HL-60/S4 treated with phorbol 12-myristate 13-acetate at 8.2 ng/mL for 4 days and 3 days (cell line): ENCODE results near the gene CAMKK2.

Source experiments
- in situ Hi-C: fragments of 300-500 bp; cut with MboI; formaldehyde crosslinking; loops from 2 replicates; pipeline ENCODE4 v1.15.0; 2022; ENCODE audit warnings: low sequenced_read_pairs

The CAMKK2 gene

DNA sequence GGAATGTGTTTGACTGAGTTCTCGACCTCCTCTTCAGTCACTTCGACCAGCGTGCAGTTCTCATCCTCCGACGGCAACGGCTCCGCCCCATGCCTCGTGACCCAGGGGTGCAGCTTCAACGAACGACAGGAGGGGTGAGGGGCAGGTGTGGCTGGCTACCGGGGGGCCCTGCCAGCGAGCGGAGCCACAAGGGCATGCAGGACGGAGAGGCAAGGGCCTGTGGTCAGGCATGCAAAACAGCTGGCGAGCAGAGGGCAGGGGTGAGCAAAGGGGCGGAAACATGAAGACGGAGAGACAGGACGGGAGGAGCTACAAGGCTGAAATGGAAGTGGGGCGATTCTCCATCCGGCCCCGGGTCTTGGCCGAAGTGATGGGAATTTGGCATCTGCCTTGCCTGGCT lies 47.9 kb downstream of the CAMKK2 start:
- in situ Hi-C loops, result loop anchor here (25.0 kb wide), 1 partner anchor 186 kb away; no protein-coding TSS in a partner anchor

DNA sequence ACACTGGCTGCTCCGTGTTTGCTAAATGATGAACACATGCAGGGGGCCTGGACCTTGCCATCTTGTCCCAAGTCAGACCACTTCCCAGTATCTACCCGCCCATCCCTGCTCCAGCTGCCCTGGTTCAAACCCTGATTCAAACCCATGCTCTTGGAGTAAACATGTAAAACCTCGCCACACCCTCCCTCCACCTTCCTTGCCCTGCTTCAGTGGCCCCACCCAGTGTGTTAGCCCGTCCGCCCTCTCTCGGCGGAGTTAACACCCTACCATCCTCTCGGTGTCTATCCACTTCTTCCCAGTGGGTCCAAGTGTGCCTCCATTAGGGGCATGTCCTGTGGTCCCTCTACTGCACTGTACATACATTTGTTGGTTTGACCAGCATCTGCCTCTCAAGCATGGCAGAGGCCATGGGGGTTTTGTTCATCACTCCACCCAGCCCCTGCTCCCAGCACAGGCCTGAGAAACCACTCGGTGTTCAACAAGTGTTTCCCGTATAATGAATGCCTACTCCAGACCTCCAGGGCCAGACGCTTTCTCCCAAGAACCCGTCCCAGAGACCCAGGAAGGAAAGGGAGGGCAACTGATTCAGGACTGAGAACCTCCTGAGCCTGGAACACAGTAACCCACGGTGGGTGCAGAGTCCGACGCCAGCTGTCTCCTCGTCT lies 49.5 kb downstream of the CAMKK2 start:
- in situ Hi-C loops, result loop anchor here (25.0 kb wide), 1 partner anchor 185 kb away; no protein-coding TSS in a partner anchor

DNA sequence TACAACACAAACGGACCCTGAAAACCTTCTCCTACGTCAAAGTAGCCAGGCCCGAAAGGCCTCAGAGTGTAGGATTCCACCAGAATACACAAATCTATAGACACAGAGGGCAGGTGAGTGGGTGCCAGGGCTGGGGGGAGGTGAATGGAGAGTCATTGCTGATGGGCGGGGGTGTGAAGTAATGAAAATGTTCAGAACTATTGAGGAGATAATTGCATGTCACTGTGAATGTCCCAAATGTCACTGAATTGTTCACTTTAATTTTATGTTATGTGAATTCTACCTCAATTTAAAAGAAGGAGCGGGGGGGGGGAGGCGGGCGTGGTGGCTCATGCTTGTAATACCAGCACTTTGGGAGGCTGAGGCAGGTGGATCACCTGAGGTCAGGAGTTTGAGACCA lies 50.6 kb downstream of the CAMKK2 start:
- in situ Hi-C loops, result loop anchor here (25.0 kb wide), 1 partner anchor 184 kb away; no protein-coding TSS in a partner anchor

DNA sequence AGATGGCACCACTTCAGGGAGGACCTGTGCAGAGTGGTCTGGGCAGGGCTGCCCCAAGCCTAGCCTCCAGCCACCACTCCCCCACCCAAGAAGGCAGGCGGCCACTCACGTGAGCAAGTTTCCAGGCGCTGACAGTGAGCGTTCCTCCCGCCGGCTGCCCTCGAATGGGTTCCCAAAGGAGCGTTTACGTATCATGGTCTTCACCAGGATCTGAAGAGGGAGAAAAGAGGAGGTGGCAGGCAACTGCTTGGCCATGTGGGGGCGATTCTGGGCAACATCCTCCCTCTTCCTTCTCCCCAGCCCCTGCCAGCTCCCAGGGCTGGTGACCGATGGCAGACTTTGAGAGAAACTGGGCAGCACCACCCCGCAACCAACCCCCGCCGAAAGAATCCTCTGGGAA lies 51.5 kb downstream of the CAMKK2 start:
- in situ Hi-C loops, result loop anchor here (25.0 kb wide), 1 partner anchor 183 kb away; no protein-coding TSS in a partner anchor

DNA sequence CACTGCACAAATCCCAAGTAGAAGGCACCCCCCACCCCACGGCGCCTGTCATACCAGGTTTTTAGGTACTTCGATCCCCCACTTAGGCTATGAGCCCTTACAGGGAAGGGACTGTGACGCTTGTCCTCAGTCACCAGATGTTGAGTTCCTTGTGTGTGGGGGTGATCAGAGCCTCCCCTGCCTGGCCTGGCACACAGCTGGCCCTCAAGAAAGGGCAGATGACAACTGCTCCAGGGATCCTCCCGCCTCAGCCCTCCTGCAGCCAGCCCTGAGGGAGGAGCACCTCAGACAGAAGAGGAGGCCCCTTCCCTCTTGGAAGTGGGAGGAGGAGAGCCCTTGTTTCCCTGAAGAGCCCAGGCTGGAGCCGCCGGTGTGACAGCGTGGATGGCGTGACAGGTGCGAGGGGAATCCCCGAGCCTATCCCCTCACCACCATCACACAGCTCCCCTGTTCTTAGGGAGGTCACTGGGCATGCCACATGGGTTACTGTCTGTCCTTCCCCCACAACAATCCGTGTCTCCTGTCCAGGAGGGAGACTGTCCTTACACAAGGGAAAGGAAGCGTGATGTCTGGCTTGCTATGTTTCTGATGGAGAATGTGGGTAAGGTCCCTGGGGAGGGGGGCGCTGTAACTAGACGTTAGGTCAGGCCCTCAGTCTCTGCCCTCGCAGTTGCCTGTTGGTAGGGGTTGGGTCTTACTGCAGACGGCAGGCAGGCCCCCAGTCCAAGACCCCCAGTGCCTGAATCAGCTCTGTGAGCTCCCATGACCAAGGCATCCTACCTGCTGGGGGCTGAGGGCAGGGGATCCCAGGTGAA lies 55.1 kb downstream of the CAMKK2 start:
- in situ Hi-C loops, result loop anchor here (25.0 kb wide), 1 partner anchor 179 kb away; no protein-coding TSS in a partner anchor

DNA sequence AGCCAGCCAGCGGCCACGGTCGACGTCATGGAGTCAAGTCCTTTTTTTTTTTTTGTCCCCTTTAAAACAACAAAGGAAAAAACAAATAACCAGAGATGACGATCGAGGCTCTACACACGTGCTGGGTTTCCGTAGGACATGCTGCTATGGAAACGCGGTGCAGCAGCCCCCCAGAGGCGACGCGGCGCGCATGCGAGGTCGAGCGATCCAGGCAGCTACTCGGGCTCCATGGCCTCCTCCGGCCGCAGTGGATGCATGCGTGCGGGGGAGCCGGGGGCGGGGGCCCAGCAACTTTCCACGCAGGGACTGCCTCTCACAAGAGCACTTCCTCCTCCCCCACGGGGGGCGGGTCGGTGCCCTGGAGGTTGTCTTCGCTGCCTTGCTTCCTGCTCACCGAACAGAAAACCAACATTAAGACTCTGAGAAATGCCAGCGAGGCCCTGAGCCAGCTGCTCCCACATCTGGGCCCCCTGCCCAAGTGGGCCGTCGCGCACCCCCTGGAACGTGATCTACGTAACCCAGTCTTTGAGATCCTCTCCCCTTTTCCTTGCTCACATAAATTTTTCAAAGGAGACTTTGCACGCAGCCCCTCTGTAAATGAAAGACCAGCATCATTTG lies 55.9 kb downstream of the CAMKK2 start:
- in situ Hi-C loops, result loop anchor here (25.0 kb wide), 1 partner anchor 178 kb away; no protein-coding TSS in a partner anchor

DNA sequence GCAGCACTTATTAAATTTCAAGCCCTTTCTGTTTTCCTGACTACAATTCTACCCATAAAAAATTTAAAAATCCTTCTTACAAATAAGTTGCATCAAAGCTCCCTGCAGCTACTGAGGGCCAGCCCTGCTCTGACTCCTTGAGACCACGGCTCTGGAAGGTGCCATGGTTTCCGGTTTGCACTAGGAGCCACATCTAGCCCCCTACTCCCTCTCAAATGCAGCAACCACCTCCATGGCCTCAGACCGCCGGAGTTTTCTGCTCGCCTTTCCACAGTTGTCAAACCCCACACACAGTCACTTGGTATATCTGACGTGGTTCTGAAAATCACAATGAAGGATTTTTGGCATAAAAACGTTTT lies 56.5 kb downstream of the CAMKK2 start:
- in situ Hi-C loops, result loop anchor here (25.0 kb wide), 1 partner anchor 178 kb away; no protein-coding TSS in a partner anchor

DNA sequence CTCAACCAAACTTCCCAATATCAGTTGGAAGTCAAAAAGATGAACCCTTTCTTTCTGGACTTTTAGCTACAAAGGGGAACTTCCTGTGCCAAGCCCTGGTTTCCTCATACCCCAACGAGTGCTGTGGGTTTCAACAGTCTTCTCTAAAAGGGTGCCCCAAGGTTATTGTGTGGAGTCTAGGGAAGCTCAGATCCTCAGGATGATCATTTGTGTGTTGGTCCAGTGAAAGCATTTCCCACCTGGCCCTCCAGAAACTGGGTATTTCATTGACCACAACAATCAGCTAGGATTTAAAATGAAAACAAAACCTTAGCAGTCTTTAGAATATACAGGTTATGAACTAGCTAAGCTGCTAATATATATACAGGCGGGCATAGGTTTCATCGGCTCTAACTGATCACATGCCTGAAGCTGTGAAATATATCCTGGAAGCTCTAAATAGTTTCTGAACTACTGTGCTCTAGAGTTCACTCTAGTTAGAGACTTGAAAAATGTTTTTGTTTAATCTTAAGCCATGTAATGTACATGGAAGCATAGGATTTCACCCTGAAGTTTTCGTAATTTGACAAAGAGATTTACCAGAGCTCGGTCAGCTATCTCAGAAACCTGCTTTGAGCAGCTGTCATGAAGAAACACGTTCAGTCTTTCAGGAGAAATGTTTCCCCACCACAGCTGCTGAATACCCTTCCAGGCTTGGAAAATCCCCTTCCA lies 57.0 kb downstream of the CAMKK2 start:
- in situ Hi-C loops, result loop anchor here (25.0 kb wide), 1 partner anchor 177 kb away; no protein-coding TSS in a partner anchor

DNA sequence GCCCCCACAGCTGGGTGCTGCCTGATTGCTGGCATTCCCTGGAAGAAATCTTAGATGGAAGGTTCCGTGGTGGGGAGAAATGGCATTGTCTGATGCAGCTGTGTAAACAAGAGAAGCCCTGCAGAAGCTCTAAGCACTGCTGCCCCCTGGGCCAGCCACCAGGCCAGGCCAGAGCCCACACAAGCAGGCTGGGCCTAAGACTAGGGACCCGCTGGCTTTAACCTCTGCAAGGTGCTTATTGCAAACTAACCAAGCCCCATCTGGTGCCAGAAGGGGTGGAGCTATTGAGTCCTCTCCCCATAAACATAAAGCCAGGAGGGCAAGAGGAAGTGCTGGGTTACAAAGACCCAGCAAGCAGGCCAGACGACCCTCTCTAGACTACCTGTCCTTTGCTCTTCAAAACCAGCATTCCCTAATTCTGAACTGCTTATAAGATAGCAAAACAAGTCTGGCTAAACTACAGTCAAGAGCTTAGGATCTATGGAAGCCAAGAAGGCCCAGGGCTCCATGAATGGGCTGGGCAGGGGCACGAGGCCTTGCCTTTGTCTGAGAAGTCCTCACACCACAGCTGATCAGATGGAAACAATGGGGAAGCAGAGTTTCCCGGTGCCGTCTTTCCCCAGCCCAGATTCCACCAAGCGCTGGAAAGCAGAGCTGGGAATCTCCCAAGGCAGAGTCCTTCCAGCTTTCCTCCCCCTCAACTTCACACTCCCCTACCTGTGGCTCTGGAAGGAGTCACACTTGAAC lies 57.7 kb downstream of the CAMKK2 start:
- in situ Hi-C loops, result loop anchor here (25.0 kb wide), 1 partner anchor 176 kb away; no protein-coding TSS in a partner anchor

DNA sequence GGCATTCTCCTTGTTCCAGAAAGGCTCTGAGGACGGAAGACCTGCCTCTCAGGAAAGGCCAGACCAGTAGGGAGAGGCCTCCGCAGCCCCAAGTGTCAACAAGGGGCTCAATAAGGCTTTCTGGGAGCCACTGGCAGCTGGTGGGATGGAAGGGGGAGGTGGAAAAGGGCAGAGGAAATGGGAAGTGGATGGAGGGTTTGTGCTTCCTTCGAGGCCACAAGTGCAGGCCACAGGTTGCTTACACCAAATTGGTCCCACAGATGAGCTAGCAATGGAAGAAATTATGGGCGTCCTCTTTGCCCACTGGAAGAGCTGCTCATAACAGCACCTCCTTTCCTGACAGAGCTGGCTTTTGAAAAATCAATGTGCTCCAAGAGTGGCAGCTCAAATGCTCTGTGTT lies 58.4 kb downstream of the CAMKK2 start:
- in situ Hi-C loops, result loop anchor here (25.0 kb wide), 1 partner anchor 176 kb away; no protein-coding TSS in a partner anchor

DNA sequence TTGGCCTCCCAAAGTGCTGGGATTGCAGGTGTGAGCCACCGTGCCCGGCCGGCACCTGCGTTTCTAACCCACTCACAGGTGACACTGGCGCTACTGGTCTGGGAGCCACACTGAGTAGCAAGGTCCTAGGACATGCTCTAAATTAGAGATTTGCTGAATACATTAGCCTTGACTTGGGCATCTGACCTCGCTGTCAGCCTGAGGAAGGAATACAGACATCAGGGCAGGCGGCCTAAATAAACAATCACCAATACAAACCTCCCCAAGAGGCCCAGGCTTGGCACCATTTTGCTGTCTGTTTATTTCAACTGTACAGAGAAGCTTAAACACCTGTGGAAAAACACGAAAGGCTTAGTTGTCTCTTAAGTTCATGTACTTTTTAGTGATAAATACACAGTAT lies 59.1 kb downstream of the CAMKK2 start:
- in situ Hi-C loops, result loop anchor here (25.0 kb wide), 1 partner anchor 175 kb away; no protein-coding TSS in a partner anchor

DNA sequence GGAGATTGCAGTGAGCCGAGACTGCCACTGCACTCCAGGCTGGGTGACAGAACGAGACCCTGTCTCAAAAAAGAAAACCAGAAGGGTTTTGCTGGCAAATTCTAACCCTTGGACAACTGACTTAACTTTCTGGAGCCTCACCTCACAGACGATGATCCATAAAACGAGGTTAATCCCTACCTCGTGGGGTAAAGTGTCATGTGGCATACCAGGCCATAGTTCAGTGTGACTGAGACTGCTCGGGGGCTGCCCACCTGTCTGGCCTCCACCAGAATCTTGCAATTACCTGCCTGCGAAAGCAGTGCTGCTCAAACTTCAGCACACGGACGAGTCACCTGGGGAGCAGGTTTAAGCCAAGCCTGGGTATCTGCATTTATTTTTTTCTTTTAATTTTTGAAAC lies 59.7 kb downstream of the CAMKK2 start:
- in situ Hi-C loops, result loop anchor here (25.0 kb wide), 1 partner anchor 174 kb away; no protein-coding TSS in a partner anchor

DNA sequence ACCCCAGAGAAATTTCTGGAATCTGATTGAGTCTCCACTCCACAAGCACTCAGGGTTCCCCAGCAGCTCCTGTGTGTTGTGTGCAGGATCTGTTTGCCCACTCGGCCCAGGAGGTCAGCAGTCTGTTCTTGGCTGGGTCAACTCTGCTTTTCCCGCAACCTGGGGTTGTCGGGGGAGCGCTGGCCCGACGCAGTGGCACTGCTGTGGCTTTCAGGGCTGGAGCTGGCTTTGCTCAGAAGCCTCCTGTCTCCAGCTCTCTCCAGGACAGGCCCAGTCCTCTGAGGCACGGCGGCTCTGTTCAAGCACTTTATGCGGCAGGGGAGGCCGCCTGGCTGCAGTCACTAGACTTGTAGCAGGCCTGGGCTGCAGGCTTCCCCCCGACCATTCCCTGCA lies 62.9 kb downstream of the CAMKK2 start:
- in situ Hi-C loops, result loop anchor here (25.0 kb wide), 1 partner anchor 171 kb away; no protein-coding TSS in a partner anchor

DNA sequence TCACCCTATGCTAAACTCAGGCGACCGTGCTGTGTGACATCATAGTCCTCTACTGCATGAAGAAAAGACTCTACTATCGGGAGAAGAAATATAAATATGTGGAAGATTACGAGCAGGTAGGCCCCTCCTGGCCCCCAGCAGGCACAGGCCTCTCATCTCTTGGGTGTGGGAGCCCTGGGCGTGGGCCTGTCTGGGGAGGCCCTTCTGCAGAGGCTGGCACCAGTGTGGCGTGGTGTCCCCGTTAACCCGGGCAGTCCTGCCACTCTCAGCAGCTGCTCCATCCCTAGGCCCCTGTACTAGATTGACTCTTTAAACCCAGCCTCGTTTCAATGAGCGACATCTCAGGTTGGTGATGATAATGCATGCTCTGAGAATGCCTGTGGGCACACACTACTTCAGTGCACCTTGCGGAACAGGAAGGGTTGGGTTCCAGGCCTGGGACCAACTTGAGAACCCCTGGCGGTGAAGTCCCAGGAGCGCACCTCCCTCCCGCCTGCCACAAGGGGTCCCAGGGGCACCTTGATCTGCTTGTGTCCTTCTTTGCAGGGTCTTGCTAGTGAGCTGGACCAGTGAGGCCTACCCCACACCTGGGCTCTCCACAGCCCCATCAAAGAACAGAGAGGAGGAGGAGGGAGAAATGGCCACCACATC lies 63.4 kb downstream of the CAMKK2 start:
- in situ Hi-C loops, result loop anchor here (25.0 kb wide), 1 partner anchor 171 kb away; no protein-coding TSS in a partner anchor

DNA sequence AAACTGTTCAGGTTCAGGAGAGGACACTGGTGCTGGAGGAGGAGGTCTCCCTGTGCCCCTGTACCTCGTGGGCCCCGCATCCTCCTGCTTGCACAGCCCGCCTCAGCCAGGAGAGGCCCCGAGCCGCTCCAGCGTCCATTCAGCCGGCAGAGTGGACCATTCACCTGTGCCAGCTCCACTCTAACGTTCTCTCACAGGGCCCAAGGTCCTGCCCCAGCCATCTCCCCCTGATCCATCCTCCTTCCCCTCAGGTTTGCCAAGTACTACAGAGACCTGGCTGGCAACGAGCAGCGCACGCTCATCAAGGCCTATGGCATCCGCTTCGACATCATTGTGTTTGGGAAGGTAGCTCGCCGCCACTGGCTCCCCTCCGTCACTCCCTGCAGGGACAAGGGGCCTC lies 64.3 kb downstream of the CAMKK2 start:
- in situ Hi-C loops, result loop anchor here (25.0 kb wide), 1 partner anchor 170 kb away; no protein-coding TSS in a partner anchor

DNA sequence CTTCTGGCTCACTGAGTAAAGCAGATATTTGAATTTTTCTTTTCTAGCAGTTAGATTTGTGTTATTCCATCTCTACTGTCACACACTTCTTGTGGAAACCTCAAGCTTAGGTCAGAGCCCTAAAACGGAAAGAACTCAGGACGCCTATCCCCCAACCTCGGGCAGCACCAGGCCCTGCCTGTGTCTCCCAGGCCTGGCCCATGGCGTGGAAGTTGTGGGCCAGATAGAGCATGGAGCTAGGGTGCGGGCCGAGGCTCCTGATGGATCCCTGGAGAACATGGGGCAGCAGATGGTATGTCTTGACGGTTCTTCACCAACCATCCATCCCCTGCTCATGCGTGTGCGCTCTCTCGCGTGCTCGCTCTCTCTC lies 66.0 kb downstream of the CAMKK2 start:
- in situ Hi-C loops, result loop anchor here (25.0 kb wide), 1 partner anchor 168 kb away; no protein-coding TSS in a partner anchor

DNA sequence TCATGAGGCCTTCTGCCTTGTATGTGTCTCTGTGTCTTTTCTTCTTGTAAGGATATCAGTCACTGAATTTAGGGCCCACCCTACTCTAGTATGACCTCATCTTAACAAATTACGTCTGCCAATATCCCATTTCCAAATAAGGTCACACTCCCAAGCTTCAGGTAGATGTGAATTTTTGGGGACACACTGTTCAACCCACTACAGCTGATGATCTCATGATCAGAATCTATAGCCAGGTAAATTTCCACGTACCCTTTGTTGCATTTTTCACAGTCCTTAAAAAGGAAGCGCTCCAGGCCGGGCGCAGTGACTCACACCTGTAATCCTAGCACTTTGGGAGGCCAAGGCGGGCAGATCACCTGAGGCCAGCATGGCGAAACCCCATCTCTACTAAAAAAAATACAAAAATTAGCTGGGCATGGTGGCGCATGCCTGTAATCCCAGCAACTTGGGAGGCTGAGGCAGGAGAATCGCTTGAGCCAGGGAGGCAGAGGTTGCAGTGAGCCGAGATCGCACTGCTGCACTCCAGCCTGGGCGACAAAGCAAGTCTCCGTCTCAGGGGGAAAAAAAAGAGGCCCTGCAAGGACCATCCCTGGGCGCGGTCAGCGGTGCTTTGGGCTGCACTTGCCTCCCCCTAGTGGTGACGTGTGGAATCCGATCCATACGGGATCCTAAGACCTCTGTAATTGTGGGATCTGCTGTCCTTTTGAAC lies 66.5 kb downstream of the CAMKK2 start:
- in situ Hi-C loops, result loop anchor here (25.0 kb wide), 1 partner anchor 168 kb away; no protein-coding TSS in a partner anchor

DNA sequence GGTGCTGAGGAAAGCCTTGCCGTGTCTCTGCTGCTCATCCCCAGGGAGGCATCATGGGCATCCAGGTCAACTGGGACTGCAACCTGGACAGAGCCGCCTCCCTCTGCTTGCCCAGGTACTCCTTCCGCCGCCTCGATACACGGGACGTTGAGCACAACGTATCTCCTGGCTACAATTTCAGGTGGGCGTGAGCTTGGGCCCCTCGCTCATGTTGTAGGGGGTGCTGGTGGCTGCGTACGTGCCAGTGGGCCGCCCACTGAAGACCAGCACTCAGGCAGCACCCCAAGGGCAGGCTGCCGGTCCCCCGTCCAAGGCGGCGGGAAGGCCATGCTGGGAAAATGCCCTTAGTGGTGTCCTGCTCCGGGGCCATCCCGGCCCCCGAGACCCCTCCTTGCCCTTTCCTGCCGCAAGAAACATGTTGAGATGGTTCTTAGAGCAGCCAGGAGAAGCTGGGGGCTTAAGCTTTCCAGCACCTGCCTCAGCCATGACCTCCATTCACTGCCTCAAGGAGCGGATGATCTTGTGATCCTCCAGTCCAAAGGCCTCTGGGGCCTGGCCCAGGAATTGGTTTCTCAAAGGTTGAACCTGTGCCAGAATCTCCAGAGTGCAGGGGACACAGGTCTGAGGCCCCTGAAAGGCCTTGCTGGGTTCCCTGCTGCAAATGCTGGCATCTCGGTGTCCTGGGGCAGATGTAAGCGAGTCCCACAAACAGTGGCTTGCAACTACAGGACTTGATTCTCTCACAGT lies 67.4 kb downstream of the CAMKK2 start:
- in situ Hi-C loops, result loop anchor here (25.0 kb wide), 1 partner anchor 167 kb away; no protein-coding TSS in a partner anchor
